Upper lobe of left lung (tissue), 6 donors: Measurements from ENCODE around the gene YTHDF2. TPM values are rescaled to one million over a fixed set of nuclear protein-coding genes. Genes with fewer than 3 reads are reported as not detected.

ENCODE experiments used
- ATAC-seq, 2 donors: fragments of 200-7000 bp; cut with Tn5 transposase; one replicate each; pipeline ENCODE4 v1.9.1; 2022; ENCODE audit warnings: mild to moderate bottlenecking in 2 of 2, moderate library complexity in 2 of 2; ENCODE audit not compliant: low FRiP score in 2 of 2
- DNase-seq, 2 donors: peaks; one replicate each; pipeline ENCODE4 v3.0.0-alpha.2; 2019 to 2020
- H3K27ac ChIP-seq, 4 donors: fragments of 200-600 bp; sonication (generic); one replicate each; pipeline ENCODE4 v1.5.1; 2016 to 2019
- H3K27me3 ChIP-seq, 4 donors: fragments of 200-600 bp; sonication (generic); one replicate each; pipeline ENCODE4 v1.5.1; 2017 to 2019
- H3K36me3 ChIP-seq, 4 donors: fragments of 200-600 bp; sonication (generic); one replicate each; pipeline ENCODE4 v1.5.1; 2016 to 2019
- H3K4me1 ChIP-seq, 4 donors: fragments of 200-600 bp; sonication (generic); one replicate each; pipeline ENCODE4 v1.5.1; 2018 to 2019
- H3K4me3 ChIP-seq, 4 donors: fragments of 200-600 bp; sonication (generic); one replicate each; pipeline ENCODE4 v1.5.1; 2017 to 2019; ENCODE audit warnings: mild to moderate bottlenecking in 2 of 4, moderate library complexity in 1 of 4
- H3K9me3 ChIP-seq, 4 donors: fragments of 200-600 bp; sonication (generic); one replicate each; pipeline ENCODE4 v1.5.1; 2018 to 2019
- CTCF ChIP-seq, 6 experiments: fragments of 450-650 bp in 4 of 6; fragments of 200-600 bp in 2 of 6; sonication (generic) in 2 of 6; IDR thresholded peaks; one replicate each; pipeline ENCODE4 v1.5.1; 2016 to 2019; ENCODE audit warnings: antibody characterized with exemption in 6 of 6
- EP300 ChIP-seq, 4 donors: sonication (generic); formaldehyde crosslinking; IDR thresholded peaks; one replicate each; pipeline ENCODE4 v1.5.1; 2017; ENCODE audit warnings: antibody characterized with exemption in 4 of 4, control low read depth in 2 of 4
- POLR2A ChIP-seq, 4 donors: fragments of 450-650 bp; IDR thresholded peaks; one replicate each; pipeline ENCODE4 v1.5.1; 2016 to 2017; ENCODE audit warnings: antibody characterized with exemption in 4 of 4, mild to moderate bottlenecking in 2 of 4
- POLR2AphosphoS5 ChIP-seq, 2 donors: sonication (generic); formaldehyde crosslinking; IDR thresholded peaks; one replicate each; pipeline ENCODE4 v1.5.1; 2017; ENCODE audit warnings: antibody characterized with exemption in 2 of 2
- WGBS, 2 donors: methylation state at CpG; one replicate each; pipeline ENCODE4 v1.1.5; 2017 to 2018; 5-methylcytosine and 5-hydroxymethylcytosine counted together
- total RNA-seq, 6 donors: library from RNA; depleted of rRNA in 4 of 6; stranded (reverse); fragments of >200 nt in 4 of 6; gene quantifications; one replicate each; pipeline versions ENCODE4 v1.1.0 to v1.2.1, GENCODE V29; 2016 to 2021
- donor health status: DM: no; HTN: no; CAD: no; lungs with moderate emphysema.
- donor health status: DM: no; HTN: yes; CAD: no; lungs with severe emphysema.

Gene YTHDF2
- total RNA-seq, 6 donors from 2014 or later, result 40.1 to 72.5 (median 59.0) TPM

- TF ChIP-seq EP300 (IDR thresholded peaks at IDR 0.05) (no peak), CTCF (IDR thresholded peaks at IDR 0.05) (no peak), POLR2A (IDR thresholded peaks at IDR 0.05) (no peak), POLR2AphosphoS5 (IDR thresholded peaks at IDR 0.05) (no peak)
- Histone ChIP-seq H3K36me3 (no peaks in the 10 kb centered on the region), H3K27ac (no peak overlapping the region), H3K9me3 (no peaks in the 10 kb centered on the region), H3K4me3 (no peak overlapping the region), H3K4me1 (peaks cover 0 to 3% (median 0%) of the 10 kb centered on the region in 4 donors), H3K27me3 (no peaks in the 10 kb centered on the region)
- DNase-seq (no peak), ATAC-seq (no peak)
- WGBS, 2 donors, result 68 to 69% methylated on average over 18 of the region's 18 CpGs
These were observed 59.8 kb downstream of the YTHDF2 start for GRCh38 chr1:28796352-28797211.

- Histone ChIP-seq H3K4me1 (peaks cover 0 to 3% (median 0%) of the 10 kb centered on the region in 4 donors), H3K36me3 (no peaks in the 10 kb centered on the region), H3K27me3 (no peaks in the 10 kb centered on the region), H3K4me3 (no peak overlapping the region), H3K9me3 (no peaks in the 10 kb centered on the region), H3K27ac (no peak overlapping the region)
- DNase-seq (no peak), ATAC-seq (no peak)
- TF ChIP-seq POLR2AphosphoS5 (IDR thresholded peaks at IDR 0.05), result no peak
- no peak for TF ChIP-seq POLR2A (IDR thresholded peaks at IDR 0.05)
- no peak for TF ChIP-seq CTCF (IDR thresholded peaks at IDR 0.05)
- TF ChIP-seq EP300 (IDR thresholded peaks at IDR 0.05), result no peak
- WGBS, 2 donors, result 62 to 68% methylated on average over 3 of the region's 3 CpGs
These were observed 63.6 kb downstream of the YTHDF2 start for GRCh38 chr1:28800324-28800723.

DNA sequence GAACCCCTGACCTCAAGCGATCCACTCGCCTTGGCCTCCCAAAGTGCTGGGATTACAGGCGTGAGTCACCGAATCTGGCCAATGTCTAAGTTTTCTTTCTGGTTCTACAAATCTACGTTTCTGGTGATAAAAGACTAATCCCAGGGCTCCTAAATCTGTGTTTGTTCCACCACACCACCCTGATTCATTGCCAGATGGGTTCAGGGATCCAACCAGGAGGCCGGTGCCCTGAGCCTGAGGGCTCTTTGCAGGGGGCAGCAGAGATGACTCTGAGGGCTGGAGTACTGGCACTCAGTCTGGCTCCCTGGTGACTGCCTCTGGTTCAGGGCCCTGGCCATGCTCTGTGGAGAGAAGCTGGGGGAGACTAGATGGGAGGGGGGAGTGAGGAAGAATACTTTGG lies 64.7 kb downstream of the YTHDF2 start:
- no peak for DNase-seq
- H3K36me3 ChIP-seq, result no peaks in the 10 kb centered on the region
- TF ChIP-seq POLR2AphosphoS5 (IDR thresholded peaks at IDR 0.05) (no peak), POLR2A (IDR thresholded peaks at IDR 0.05) (no peak), EP300 (IDR thresholded peaks at IDR 0.05) (no peak)
- no peak overlapping the region for H3K4me3 ChIP-seq
- no peaks in the 10 kb centered on the region for H3K27me3 ChIP-seq
- H3K9me3 ChIP-seq, result no peaks in the 10 kb centered on the region
- peaks cover 0 to under 1% (median 0%) of the 10 kb centered on the region in 4 donors for H3K4me1 ChIP-seq
- 86 to 94% methylated on average over 6 of the region's 6 CpGs for WGBS, 2 donors
- H3K27ac ChIP-seq, result no peak overlapping the region
- no peak for ATAC-seq

DNA sequence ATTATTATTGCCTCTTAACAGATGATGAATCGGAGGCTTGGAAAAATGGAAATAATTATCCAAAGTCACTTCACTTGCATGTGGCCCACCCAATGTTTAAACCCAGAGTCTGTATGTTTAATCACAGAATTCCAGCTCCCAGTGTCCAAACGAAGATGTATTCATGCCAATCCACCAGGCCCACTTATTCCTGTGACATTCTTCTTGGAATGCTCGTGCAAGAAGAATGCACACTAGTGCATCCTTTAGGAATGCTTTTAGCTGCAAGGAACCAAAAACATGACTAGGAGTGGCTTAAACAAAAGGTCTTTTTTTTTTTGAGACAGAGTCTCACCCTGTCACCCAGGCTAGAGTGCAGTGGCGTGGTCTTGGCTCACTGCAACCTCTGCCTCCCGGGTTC lies 66.3 kb downstream of the YTHDF2 start:
- ATAC-seq, result no peak
- no peak overlapping the region for H3K4me3 ChIP-seq
- H3K4me1 ChIP-seq, result no peaks in the 10 kb centered on the region
- 75 to 88% methylated on average over 5 of the region's 5 CpGs for WGBS, 2 donors
- H3K27me3 ChIP-seq, result no peaks in the 10 kb centered on the region
- H3K36me3 ChIP-seq, result no peaks in the 10 kb centered on the region
- H3K9me3 ChIP-seq, result no peaks in the 10 kb centered on the region
- TF ChIP-seq POLR2A (IDR thresholded peaks at IDR 0.05), result no peak
- TF ChIP-seq POLR2AphosphoS5 (IDR thresholded peaks at IDR 0.05), result no peak
- TF ChIP-seq CTCF (IDR thresholded peaks at IDR 0.05), result no peak
- TF ChIP-seq EP300 (IDR thresholded peaks at IDR 0.05), result no peak
- DNase-seq, result no peak
- no peak overlapping the region for H3K27ac ChIP-seq

GRCh38 chr1:28803662-28804061 lies 66.9 kb downstream of the YTHDF2 start:
- WGBS, 2 donors, result 92 to 93% methylated on average over 3 of the region's 3 CpGs
- Histone ChIP-seq H3K27me3 (no peaks in the 10 kb centered on the region), H3K27ac (no peak overlapping the region), H3K4me1 (no peaks in the 10 kb centered on the region), H3K4me3 (no peak overlapping the region), H3K36me3 (no peaks in the 10 kb centered on the region), H3K9me3 (no peaks in the 10 kb centered on the region)
- TF ChIP-seq EP300 (IDR thresholded peaks at IDR 0.05) (no peak), POLR2A (IDR thresholded peaks at IDR 0.05) (no peak), POLR2AphosphoS5 (IDR thresholded peaks at IDR 0.05) (no peak), CTCF (IDR thresholded peaks at IDR 0.05) (no peak)
- DNase-seq (no peak), ATAC-seq (no peak)
